Lower leg skin (tissue), 3 donors: ENCODE results near the gene SF1.

Experiments used
- POLR2A ChIP-seq, 2 donors: fragments of 450-650 bp; IDR thresholded peaks; one replicate each; pipeline ENCODE4 v1.6.1; 2016 to 2017; ENCODE audit warnings: antibody characterized with exemption in 2 of 2, mild to moderate bottlenecking in 1 of 2, moderate library complexity in 1 of 2
- TF ChIP-seq, protein P1 (sequence below), 3 donors: fragments of 450-650 bp; IDR thresholded peaks; one replicate each; pipeline ENCODE4 v1.5.1; 2016; ENCODE audit warnings: antibody characterized with exemption in 3 of 3, mild to moderate bottlenecking in 3 of 3, moderate library complexity in 2 of 3

DNA sequence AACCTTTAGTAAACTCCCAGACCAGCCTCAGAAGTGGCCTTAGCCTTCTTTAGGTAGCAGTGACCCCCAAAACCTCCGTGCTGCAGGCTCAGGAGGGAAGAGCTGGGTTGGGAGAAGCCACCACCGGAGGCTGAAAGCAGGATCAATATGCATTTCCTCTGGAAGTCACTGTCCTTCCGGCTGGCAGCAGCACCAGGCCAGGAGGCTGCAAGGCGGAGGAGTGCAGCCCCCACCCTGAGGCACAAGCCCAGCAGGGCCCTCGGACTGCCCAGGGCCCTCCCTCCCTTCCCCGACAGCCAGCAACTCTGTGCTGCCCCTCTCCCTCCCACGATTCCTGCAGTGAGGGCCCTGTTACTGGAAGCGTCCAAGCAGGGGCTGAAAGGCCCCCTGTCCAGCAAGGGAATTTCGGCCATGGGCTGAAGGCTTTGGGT lies 52.1 kb downstream of the SF1 start:
- TF ChIP-seq, protein P1, sequence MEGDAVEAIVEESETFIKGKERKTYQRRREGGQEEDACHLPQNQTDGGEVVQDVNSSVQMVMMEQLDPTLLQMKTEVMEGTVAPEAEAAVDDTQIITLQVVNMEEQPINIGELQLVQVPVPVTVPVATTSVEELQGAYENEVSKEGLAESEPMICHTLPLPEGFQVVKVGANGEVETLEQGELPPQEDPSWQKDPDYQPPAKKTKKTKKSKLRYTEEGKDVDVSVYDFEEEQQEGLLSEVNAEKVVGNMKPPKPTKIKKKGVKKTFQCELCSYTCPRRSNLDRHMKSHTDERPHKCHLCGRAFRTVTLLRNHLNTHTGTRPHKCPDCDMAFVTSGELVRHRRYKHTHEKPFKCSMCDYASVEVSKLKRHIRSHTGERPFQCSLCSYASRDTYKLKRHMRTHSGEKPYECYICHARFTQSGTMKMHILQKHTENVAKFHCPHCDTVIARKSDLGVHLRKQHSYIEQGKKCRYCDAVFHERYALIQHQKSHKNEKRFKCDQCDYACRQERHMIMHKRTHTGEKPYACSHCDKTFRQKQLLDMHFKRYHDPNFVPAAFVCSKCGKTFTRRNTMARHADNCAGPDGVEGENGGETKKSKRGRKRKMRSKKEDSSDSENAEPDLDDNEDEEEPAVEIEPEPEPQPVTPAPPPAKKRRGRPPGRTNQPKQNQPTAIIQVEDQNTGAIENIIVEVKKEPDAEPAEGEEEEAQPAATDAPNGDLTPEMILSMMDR (IDR thresholded peaks at IDR 0.05): no peak
- no peak for TF ChIP-seq POLR2A (IDR thresholded peaks at IDR 0.05)
